Brain pericyte (primary cell): ENCODE data around the gene LSM5.
"Not testable (repeated sequence)": the region's sequence is repeated elsewhere in the genome, so short reads cannot be mapped to it uniquely, and the experiment has no call there.

Experiments used
- DNase-seq: peaks from one replicate; pipeline ENCODE4 v3.0.0-alpha.2; 2012; ENCODE audit warnings: low read depth, low spot score

Gene LSM5

DNA sequence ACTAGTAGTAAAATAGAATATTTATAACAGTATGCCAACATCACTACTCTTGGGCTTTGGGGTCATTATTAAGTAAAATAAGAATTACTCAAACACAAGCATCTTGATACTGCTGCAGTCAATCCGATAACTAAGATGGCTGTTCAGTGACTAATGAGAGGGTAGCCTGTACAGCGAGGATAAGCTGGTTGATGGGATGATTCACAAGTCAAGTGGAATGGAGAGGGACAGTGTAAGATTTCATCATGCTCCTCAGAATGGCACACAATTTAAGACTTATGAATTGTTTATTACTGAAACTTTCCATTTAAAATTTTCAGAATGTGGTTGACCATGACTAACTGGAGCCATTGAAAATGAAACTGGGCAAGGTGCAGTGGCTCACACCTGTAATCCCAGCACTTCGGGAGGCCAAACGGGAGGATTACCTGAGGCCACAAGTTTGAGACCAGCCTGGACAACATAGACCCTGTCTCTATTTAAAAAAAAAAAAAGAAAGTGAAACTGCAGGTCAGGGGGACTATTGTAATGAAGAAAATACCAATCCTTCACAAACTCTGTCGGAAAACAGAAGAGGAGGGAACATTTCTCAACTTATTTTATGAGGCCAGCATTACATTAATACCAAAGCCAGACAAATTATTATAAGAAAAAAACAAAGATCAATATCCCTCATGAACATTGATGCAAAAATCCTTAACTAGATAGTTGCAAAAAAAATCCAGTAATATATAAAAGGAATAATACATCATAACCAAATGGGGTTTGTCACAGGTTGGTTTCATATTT, 16.3 kb upstream of the LSM5 start:
- no peak for DNase-seq

DNA sequence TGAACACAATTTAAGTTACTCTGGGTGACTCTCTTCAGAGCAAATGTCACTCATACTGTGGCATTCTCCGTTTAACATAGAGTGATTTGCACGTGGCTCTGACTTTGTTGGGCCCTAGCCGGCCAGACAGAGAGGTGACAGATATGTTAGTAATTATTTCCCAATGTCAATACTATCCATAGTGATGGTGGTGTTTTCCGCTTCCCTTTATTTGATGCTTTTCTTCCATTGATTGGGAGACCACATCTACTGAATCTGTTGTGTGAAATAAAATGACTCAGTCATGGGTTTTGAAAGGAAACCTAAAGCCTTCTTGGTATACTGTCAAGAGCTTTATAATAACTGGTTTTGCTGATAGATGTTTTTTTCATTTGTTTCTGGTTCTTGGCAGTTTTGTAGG, 12.5 kb upstream of the LSM5 start:
- DNase-seq = no peak

DNA sequence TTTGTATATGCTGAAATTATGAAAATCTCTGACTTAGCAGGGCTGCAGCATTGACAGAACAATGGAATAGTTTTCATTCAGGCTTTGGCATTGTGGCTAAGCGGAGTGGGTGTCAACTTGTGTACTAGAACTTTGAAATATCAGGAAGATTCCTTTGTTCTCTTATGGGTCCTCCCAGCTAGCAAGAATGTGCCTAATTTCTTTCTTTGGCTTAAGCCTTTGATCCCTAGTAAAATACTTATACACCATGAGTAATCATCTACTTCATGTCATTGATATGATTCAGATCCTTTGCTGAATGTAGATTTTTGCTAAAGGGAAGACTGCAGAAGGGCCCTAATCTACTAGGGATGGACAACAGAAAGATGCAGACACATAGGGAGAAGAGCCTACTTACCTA, 11.3 kb upstream of the LSM5 start:
- no peak for DNase-seq

DNA sequence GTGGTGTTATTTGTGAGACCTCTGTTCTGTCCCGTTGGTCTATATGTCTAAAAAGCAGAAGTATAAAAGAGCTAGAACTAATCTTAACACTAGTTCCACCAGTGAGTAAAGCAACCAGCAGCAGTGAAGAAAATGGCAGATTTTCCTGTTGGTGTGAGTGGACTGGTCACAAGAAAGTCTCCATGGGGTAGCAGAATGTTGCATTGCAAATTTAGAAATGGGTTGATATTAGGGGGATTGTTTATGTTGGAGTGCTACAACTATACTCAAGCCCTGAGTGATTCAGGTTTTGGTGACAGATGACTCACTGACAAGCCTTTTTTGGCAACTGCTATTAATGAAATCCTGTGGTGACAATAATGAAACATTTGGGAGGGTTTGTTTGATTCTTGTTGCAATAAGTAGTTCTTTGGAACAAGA, 10.8 kb upstream of the LSM5 start:
- no peak for DNase-seq

DNA sequence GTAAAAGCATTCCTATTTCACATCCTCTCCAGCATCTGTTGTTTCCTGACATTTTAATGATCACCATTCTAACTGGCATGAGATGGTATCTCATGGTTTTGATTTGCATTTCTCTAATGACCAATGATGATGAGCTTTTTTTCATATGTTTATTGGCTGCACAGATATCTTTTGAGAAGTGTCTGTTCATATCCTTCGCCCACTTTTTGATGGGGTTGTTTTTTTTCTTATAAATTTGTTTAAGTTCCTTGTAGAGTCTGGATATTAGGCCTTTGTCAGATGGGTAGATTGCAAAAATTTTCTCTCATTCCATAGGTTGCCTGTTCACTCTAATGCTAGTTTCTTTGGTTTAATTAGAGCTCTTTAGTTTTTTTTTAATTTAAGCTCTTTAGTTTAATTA, 10.0 kb upstream of the LSM5 start:
- DNase-seq = not testable (repeated sequence)

DNA sequence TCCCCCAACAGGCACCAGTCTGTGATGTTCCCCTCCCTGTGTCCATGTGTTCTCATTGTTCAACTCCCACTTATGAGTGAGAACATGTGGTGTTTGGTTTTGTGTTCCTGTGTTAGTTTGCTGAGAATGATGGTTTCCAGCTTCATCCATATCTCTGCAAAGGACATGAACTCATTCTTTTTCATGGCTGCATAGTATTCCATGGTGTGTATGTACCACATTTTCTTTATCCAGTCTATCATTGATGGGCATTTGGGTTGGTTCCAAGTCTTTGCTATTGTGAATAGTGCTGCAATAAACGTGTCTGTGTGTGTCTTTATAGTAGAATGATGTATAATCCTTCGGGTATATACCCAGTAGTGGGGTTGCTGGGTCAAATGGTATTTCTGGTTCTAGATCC, 9.6 kb upstream of the LSM5 start:
- not testable (repeated sequence) for DNase-seq

DNA sequence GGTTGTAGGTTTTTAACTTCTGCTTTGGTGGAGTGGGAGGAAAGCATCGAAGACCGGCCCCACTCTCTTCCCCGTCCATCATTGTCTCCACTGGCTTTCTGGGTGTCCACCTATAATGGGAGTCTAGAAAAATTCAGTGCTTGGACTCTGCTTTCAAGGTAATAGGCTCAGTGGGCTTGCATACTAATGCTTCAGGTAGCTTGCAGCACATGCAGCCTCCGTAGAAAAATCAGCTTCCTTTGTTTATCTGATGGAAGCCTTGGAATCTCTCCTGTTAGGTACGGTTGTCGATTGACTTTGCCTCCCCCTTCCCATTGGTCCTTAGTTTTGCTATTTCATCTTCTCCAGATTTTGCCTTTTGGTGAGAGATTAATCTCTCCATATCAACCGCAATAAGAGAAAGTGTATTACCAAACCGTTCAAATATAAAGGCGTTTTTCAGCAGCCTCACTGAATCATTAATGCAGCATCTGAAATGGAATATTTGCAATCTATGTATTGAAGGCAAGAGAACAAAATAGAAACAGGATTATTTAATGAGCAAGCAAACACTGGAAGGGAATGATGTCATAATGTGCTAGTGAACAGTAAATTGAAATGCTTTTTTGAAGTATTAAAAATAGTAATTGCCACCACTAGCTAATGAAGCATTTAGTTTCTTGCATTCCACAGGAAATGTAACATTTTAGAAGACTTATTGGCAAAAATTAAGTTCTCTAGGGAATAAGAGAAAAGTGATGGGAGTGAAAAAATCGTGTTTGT, 6.1 kb upstream of the LSM5 start:
- DNase-seq = no peak

DNA sequence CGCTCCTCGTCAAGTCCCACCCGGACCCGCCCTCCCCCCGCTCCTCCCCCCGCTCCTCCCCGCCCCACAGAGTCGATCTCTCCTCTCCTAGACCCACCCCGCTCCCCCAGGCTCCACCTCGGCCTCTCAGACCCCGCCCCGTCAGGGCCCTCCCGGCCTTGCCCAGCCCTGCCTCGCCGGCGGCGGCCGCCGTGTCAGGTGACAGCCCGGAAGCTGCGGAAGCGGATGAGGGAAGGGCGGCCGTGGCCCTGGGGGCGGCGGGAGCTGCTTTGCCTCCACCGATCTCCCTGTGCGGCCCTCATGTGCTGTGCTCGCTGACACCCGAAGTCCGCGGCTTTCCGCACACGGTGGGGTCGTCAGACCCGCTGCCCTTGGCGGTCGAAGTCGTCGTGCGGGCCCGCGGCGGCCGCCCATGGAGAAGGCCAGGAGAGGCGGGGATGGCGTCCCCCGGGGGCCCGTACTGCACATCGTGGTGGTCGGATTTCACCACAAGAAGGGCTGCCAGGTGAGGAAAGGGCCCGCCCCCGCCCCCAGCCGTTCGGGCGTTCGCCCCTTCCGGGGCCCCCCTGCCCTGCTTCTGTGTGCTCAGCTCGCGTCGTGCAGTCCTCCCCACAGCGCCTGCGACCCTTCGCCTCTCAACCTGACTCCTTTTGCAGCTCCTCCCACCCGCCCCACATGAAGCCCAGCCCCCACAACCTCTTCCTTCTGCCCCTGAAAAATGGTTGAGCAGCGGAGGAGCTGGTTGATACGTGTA, 5.3 kb upstream of the LSM5 start, which contains the start of gene AVL9:
Gene AVL9 (plus strand): TSS at position 192 of the 754 bp plus-strand sequence. CDS start 221 bp downstream, at position 413.
- DNase-seq = peak; percentile 80

DNA sequence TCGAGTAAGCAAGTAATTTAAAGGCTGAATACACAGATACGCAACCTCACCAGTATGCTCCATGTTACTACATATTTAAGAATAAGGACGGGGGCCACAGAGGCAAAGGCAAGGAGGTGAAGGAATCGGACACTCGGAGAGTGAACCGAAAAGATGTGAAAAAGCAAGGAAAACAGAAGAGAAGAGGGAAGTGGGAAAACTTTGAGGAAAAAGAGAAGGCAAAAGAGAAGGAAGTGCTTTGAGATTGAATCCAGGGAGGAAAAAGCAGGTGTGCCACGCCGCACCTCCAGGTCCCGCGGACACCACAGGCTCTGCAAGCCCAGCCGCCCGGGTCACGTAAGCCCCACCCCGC, 4.7 kb upstream of the LSM5 start:
- DNase-seq = no peak

DNA sequence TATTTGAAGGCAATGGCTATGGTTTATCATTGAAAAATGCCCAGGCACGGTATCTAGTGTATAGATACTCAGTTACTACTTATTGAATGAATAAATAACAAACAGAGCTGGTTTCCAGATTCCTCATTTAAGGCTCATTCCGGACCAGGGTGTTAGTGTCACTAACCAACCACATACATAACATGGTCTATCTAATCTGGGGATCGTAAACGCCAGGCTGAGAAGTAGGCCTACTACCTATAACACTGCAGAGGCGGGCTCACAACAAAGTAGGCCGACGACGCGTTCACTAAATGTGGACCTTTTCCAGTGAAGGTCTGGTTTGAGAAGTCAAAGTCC, 423 bp downstream of the LSM5 start:
- DNase-seq = no peak

DNA sequence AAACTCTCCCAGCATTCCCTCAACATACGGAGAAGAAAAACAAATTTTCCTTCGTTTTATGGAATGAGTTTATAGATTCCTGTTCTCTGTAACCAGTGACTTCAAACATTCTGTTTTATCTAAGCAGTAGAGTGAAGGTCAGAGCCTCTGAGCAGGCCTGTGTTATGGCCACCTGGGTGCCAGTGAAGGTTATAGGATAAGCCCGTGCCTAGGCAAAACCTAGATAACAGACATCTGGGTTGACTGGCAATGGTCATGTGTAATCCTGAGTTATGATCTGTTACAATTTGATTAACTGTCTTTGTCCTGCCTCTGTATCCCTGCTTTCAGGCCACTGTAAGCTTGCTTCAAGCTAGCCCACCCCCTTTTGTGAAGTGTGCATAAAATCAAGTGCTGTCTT, 8.3 kb downstream of the LSM5 start:
- no peak for DNase-seq

DNA sequence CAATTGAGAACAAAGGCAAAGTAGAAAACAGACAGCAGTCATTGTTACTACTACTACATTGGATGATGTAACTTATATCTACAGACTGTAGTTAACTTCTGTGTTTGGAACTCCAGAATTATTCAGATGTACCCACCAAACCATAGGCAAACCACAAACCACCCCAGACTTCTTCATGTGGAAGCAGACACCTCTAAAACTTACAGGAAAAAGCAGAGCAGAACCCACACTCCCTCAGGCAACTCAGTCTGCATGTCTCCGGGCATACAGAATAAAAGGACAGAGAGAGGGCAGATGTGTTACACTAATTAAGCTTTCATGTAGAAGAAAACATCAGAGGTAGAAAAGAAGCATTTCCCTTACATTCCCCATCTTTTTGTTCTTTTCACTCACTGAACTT, 9.0 kb downstream of the LSM5 start:
- no peak for DNase-seq

DNA sequence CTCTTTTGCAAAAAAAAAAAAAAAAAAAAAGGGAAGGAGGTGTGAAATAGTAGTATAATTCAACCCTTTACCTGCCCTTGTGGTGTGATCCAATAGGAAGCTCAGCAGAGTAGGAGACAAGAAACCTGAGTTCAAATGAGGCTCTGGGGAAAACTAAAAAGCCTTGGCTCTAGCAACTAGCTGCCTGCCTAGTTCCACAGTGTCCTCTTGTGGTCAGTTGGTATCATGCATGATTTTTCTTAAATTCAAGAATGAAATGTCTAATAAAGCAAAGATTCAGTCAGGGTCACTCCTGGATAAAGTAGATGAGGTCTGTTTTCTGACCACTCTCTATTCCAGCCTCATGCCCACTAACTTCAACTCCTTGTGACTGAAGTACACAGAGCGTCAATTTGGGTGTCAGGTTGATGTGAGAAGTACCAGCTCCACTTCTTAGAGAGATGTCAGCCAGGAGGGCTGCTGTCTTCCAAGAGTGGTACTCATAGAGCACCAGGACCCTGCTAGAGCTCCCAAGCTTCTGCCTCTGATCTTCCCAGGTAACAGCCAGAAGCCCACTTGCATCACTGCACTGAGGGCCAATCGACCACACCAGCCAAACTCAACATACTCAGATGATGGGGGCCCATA, 10.5 kb downstream of the LSM5 start:
- no peak for DNase-seq

DNA sequence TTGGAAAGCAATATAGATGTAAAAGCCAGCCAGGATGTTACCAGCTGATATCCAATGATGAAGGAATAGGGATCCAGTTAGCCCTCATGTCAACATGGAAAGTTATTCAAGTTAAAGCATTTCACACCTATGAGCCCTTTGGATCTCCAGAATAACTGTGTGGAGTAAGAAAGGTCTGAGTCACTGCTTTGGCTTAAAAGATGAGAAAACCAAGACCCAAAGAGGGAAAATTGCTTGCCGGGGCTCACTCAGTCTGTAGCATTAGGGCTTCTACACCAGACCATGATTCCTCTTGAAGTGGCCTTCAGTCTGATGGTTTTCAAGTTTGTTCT, 12.6 kb downstream of the LSM5 start:
- no peak for DNase-seq

DNA sequence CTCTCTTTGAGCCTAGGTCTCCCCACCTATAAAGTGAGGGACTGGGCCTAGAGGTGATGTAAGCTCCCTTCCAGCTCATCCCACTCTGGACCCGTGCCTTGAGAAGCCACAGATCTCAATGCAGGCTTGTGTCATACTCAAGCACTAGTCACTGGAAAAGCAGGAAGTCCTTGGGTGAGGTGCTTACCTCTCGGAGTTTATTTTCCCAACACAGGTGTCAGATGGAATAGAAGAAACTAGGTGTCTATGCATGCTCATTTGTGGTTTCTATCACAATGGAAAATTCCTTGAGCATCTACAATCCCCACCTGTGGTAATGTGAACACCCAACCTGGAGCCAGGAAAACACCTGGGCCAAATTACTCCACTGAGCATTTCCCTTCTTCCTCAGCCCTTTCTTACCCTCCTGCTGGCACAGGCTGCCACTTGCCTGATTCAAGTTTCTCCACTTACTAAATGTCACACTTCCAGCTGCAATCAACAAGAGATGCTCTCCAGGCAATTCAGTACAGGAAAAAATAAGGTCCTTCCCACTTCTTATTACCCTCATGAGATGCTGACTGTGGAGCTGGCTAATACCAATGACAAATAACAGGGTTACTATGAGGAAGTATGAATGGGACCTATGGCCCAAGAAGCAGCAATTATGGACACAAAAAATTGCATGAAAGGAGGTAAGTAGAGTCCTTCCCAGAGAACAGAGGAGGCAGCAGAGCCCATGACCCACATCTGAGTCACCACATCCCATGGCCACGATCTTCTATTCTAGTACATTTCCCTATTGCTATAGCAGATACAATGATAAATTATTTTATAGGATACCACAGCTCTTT, 13.1 kb downstream of the LSM5 start:
- no peak for DNase-seq

DNA sequence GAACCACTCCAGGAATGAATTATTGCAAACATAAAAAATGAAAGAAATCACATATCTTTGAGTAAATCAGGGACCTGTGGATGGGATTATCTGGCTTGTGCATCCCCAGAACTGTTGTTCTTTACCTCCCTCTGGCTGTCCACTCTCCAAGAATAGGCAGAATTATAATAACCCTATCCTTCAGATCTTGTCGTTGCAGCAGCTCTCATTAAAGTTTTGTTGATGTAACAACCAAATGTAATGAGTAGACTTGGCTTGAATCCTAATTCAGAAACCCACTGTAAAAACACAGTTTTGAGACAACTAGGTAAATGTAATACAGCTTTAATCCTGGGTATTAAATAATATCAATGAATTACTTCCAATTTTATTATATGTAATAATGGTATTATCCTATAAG, 16.2 kb downstream of the LSM5 start:
- no peak for DNase-seq

DNA sequence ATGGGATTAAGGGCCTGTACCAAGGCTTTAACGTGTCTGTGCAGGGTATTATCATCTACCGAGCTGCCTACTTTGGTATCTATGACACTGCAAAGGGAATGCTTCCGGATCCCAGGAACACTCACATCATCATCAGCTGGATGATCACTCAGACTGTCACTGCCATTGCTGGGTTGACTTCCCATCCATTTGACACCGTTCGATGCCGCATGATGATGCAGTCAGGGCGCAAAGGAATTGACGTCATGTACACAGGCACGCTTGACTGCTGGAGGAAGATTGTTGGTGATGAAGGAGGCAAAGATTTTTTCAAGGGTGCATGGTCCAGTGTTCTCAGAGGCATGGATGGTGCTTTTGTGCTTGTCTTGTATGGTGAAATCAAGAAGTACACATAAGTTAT, 18.2 kb downstream of the LSM5 start:
- no peak for DNase-seq

DNA sequence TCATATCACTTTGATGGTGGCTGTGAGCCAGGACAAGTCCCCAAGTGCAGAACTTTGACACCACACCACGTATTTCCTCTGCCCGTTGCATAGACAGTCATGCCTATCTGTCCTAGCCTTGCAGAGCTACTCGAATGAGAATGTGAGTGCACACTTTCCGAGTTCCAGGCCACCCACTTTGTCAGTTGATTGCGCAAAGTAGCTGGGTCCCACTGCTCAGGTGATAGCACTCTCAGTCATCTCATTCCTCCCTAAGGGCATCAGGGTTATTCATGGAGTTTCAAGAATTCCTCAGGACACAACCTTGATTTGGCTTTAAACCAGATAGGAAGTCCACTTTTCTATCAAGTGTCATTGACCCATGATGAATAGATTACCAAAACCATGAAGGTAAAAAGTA, 19.3 kb downstream of the LSM5 start:
- DNase-seq = no peak

DNA sequence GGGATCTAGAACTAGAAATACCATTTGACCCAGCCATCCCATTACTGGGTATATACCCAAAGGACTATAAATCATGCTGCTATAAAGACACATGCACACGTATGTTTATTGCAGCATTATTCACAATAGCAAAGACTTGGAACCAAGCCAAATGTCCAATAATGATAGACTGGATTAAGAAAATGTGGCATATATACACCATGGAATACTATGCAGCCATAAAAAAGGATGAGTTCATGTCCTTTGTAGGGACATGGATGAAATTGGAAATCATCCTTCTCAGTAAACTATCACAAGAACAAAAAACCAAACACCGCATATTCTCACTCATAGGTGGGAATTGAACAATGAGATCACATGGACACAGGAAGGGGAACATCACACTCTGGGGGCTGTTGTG, 20.2 kb downstream of the LSM5 start:
- DNase-seq = not testable (repeated sequence)

DNA sequence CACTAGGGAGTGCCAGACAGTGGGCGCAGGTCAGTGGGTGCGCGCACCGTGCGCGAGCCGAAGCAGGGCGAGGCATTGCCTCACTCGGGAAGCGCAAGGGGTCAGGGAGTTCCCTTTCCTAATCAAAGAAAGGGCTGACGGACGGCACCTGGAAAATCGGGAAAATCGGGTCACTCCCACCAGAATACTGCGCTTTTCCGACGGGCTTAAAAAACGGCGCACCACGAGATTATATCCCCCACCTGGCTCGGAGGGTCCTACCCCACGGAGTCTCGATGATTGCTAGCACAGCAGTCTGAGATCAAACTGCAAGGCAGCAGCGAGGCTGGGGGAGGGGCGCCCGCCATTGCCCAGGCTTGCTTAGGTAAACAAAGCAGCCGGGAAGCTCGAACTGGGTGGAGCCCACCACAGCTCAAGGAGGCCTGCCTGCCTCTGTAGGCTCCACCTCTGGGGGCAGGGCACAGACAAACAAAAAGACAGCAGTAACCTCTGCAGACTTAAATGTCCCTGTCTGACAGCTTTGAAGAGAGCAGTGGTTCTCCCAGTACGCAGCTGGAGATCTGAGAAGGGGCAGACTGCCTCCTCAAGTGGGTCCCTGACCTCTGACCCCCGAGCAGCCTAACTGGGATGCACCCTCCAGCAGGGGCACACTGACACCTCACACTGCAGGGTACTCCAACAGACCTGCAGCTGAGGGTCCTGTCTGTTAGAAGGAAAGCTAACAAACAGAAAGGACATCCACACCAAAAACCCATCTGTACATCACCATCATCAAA, 25.4 kb downstream of the LSM5 start:
- not testable (repeated sequence) for DNase-seq

DNA sequence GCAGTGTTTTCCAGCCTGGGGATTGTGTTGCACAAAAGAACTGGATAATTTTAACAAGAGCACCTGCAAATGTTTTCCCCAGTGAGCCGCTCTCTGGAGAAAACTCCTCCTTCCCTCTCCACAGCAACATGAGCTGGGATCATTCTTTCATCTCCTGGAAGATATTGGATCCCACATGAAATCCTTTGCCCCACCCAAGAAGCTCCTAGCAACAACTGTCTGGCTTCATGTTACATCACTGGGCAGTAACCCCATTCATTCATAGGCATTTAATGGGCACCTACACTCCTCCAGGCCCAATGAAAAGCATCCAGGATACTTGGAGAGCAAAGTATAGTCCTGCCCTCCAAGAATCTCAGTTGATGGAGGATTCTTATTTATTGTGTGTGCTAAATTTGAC, 27.2 kb downstream of the LSM5 start:
- no peak for DNase-seq
